HL-60/S4 (cell line): Measurements from ENCODE around the gene PRORP.
"Not testable (repeated sequence)": the region's sequence is repeated elsewhere in the genome, so short reads cannot be mapped to it uniquely, and the experiment has no call there.

ENCODE experiments used
- in situ Hi-C: fragments of 300-500 bp; cut with MboI; formaldehyde crosslinking; loops from 2 replicates; pipeline ENCODE4 v1.14.3; 2022; ENCODE audit warnings: low sequenced_read_pairs

PRORP gene

DNA sequence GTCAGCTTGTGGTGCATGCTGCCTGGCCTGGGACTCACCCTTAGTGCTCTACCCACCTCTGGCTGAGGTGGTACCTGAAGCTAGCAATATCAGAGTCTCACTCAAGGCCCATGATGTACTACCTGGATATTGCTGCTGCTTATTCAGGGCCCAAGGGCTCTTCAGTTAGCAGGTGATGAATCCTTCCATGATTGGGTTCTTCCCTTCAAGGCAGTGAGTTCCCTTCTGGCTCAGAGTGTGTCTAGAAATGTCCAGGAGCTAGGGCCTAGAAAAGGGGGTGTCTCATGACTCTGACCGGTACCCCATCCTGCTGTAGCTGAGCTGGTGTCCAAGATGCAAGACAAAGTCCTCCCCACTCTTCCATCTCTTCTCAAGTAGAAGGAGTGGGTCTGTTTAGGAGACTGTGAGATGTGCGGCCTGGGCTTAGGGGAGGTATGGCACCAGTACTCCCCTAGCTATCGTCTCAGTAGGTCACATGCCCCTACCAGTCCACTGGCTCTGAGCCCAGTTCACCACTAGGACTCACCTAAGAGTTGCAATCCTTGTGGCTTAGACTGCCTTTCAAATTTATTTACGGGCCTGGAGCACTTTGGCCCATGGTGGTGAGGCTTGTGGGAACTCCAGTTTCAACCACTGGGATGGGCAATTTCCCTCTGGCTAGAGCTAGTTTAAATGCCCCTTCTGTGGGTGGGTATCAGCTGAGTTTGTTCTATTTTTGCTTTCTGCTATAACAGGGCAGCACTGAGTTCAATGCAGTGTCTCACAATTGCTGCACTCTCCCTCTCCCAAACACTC is 12.2 kb downstream of the PRORP start:
- in situ Hi-C loops = no loop called here

DNA sequence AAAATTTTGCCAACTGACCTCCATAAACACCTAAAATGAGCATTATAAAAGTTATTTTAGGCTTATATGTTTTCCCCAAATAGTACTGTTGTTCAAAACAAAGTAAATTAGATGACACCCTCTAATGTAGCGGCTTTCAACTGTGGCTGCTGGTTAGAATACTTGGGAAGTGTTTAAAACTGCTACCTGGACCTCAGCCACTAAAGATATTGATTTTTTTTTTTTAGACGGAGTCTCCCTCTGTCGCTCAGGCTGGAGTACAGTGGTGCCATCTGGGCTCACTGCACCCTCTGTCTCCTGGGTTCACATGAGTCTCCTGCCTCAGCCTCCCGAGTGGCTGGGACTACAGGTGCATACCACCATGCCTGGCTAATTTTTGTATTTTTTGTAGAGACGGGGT is 16.2 kb downstream of the PRORP start:
- in situ Hi-C loops = no loop called here

DNA sequence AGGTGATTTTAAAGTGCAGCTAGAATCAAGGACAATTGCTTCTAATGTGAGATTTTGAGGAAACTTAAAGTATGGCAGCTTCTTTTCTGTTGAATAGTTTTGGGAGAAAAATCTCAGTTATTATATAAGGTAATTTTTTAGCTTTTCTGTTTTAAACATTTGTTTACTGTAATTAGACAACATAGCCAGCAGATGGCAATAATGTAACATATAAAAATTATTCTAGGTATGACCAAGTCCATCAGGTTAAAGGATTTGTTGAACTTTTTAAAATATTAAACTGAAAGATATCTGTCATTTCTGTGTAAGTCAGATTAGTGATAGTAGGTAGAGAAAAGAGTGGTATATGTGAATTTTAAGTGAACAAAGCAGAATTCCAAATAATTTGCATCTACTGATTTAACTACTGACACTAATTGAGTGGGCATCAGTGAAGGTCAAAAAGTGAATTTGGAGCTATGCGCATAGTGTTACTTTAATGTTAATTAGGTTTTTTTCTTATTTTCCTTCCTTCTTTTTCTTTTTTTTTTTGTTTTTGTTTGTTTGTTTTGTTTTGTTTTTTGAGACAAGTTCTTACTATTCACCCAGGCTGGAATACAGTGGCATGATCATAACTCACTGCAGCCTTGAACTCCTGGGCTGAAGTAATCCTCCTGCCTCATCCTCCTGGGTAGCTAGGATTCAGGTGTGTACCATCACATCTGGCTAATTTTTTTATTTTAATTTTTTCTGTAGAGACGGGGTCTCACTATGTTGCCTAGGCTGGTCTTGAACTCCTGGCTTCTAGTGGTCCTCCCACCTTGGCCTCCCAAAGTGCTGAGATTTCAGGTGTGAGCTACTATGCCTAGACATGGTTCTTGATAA is 18.6 kb downstream of the PRORP start:
- in situ Hi-C loops = loop anchor here (10.0 kb wide), 1 partner anchor 274 kb away; no protein-coding TSS in a partner anchor

DNA sequence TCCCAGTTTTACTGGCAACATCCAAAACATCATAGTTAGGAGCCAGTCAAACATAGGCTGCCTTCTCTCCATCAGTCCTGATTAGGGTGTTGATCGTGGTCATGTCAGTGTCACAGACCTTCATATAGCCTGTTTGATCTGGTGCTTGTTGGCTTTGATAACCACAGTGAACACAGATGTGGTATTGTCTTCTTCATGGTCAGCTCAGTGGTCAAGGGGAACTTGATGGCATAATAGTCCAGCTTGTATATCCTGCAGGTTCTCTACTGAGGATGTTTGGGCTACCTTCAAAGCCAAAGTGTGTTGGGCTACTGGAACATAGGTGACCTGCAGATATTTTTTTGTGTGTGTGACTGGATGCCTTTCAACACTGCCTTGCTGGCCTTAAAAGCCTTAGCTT is 21.7 kb downstream of the PRORP start:
- in situ Hi-C loops = loop anchor here (10.0 kb wide), 1 partner anchor 271 kb away; no protein-coding TSS in a partner anchor

DNA sequence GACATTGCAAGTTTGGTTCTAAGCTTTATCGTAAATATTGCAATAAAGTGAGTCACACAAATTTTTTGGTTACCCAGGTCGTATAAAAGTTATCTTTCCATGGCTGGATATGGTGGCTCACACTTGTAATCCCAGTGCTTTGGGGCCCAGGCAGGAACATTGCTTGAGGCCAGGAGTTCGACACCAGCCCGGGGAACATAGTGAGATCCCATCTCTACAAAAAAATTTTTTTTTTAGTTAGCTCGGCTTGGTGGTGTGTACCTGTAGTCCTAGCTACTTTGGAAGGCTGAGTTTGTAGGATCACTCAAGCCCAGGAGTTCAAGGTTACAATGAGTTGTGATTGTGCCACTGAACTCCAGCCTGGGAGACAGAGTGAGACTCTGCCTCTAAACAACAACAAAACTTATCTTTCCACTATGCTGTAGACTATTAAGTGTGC is 24.4 kb downstream of the PRORP start:
- in situ Hi-C loops = loop anchor here (10.0 kb wide), 1 partner anchor 268 kb away; no protein-coding TSS in a partner anchor

DNA sequence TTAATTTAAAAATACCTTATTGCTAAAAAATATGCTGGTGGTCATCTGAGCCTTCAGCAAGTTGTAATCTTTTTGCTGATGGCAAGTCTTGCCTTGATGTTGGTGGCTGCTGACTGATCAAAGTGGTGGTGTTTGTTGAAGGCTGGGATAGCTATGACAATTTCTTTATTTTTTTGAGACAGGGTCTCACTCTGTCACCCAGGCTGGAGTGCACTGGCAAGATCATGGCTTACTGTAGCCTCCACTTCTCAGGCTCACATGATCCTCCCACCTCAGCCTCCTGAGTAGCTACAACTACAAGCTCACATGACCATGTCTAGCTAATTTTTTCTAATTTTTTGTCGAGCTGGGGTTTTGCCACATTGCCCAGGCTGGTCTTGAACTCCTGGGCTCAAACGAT is 24.8 kb downstream of the PRORP start:
- in situ Hi-C loops = loop anchor here (10.0 kb wide), 1 partner anchor 268 kb away; no protein-coding TSS in a partner anchor

DNA sequence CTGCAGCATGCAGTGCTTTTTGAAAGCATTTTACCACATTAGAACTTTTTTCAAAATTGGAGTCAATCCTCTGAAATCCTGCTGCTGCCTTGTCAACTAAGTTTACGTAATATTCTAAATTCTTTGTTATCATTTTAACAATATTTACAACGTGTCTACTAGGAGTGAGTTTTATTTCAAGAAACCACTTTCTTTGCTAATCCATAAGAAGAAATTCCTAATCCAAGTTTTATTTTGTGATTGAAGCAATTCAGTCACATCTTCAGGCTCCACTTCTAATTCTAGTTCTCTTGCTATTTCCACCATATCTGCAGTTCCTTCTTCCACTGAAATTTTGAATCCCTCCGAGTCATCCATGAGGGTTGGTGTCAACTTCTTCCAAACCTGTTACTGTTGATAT is 25.4 kb downstream of the PRORP start:
- in situ Hi-C loops = loop anchor here (10.0 kb wide), 1 partner anchor 267 kb away; no protein-coding TSS in a partner anchor

DNA sequence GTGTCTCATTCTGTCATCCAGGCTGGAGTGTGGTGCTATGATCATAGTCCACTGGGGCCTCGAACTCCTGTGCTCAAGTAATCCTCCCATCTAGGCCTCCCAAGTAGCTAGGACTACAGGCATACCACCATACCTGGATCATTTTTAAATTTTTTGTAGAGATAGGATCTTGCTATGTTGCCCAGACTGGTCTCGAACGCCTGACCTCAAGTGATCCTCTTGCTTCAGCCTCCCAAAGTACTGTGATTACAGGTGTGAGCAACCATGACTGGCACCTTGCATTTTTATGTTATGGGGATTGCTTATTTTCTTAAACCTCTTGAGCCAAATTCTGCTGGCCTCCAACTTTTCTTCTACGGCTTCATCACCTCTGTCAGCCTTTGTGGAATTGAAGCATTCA is 26.9 kb downstream of the PRORP start:
- in situ Hi-C loops = loop anchor here (10.0 kb wide), 1 partner anchor 266 kb away; no protein-coding TSS in a partner anchor

DNA sequence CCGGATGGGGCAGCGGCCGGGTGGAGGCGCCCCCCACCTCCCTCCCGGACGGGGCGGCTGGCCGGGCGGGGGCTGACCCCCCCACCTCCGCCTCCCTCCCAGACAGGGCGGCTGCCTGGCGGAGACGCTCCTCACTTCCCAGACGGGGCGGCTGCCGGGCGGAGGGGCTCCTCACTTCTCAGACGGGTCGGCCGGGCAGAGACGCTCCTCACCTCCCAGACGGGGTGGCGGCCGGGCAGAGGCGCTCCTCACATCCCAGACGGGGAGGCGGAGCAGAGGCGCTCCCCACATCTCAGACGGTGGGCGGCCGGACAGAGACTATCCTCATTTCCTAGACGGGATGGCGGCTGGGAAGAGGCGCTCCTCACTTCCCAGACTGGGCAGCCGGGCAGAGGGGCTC is 30.2 kb downstream of the PRORP start:
- in situ Hi-C loops = not testable (repeated sequence)

DNA sequence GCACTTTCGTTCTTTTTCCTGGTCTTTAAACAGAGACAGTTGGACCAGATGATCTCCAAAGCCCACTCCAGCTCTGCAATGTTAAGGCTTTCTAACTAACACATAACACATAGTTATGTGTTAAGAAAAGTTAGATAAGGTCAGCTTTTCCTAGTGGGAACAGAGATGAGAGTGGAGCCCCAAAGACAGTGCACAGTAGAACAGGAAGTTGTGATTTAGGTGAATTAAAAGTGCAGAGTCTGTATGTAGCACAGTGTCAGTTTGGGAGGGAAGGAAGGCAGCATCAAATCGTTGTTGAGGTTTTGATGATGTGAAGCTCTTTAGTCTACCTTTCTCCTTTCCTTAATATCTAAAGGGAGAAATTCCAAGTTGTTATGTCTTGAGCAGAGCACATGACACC is 31.7 kb downstream of the PRORP start:
- in situ Hi-C loops = no loop called here

DNA sequence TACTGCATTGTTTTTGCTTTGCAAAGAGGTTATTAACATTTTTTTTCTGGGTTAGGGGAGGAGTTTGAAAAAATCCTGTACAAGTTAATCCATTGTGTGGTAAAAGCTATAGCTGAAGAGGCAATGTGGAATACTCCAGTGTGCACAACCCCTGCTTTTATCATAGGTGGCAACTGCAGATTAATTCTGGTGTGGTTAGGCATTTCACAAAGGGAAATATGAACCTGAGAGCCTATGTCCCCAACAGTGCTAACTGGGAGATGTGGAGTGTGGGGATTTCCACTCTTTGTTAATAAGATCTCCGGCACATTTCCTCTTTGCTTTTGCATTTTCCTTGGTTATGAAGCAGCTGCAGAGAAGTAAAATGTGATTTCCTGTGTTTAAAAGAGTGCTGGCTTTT is 33.6 kb downstream of the PRORP start:
- in situ Hi-C loops = no loop called here

DNA sequence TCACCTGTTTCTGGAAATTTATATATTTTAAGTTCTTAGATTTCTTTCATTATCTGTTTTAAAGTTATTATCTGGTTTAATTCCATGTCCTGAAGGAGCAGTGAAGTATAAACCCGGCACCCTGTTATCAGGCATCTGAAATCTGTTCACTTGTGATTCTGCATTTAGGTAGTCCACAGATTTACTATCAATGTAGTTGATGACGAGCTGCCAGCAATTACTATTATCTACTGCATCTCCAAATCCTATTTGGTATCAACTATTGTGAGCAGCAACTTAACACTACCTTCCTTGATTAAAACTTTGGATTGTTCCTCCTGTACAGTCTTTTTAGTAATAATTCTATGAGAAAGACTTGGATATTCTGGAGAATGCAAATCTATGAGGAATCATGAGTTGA is 36.1 kb downstream of the PRORP start:
- in situ Hi-C loops = no loop called here

DNA sequence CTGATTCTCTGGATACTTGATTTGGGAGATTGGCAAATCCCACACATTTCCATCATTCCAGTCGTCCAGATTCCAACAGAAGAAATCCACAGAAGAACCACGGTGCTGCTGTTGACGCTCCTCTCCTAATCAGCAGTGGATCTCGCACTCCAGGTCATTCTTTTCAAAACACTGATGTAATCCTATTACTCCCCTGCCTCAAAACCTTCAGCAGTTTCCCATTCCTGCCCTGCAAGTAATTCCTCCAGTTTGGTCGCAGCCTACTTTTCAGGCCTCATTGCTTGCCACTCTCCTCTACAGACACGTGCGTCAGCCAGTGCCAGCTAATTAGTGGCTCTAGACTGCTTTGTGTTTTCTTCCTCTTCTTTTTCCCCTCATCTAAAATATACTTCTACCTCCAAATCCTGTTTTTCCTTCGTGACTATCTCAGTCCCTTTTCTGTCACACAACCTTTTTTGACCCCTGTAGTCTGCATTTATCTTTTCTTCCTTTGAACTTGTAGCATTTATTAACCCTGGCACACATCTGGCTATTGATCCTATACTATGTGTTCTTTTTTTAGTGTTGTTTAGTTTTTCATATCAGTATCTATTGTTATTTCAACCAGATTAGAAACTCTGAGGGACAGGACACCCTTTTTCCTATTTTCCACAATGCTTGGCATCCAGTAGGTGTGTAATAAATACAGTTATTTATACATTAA is 36.8 kb downstream of the PRORP start:
- in situ Hi-C loops = no loop called here

DNA sequence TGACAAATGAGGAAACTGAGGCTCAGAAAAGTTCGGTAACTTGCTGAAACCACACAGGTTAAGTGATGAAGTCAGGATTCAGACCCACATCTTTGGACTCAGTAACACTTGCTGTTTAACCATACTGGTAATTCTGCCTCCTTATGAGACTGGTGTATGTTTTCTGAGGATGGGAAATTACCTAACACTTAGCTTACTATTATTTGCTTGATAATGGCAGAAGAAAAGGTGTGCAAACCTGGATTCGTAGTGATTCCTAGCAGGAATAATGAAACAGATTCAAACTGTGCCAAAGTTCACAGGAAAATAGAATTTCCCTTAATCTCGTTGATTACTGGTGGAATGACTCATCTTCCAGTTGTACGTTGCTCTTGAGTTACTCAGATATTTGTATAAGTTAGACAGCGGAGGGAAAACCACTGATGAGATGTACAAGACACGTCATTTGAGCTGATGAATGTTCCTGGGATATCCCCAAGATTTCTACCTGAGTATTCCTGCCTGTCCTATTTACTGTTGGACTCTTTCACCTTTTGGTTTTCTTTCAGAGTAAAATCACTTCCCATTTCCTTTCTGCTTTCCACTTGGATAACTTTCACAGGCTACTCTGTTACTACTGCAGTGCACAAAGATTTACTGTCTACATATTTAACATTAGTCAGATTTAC is 37.5 kb downstream of the PRORP start:
- in situ Hi-C loops = no loop called here

DNA sequence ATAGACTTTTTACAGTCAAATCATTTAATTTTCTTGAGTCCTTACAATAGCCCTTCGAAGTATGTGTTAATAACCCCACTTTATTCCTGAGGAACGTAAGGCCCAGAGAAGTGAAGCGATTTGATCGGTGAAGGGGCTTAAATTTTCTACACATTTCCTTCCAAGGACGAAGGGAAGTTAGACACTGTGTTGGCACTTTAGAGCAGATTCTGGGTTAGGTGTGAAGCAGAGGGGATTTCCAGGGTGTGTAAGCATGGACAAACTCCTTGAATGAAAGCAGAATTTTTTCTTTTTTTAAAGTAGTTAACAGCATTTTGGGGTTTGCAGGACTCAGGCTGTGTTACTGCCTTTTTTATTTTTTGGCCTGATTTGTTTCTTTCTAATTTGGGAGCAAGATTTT is 38.9 kb downstream of the PRORP start:
- in situ Hi-C loops = no loop called here

DNA sequence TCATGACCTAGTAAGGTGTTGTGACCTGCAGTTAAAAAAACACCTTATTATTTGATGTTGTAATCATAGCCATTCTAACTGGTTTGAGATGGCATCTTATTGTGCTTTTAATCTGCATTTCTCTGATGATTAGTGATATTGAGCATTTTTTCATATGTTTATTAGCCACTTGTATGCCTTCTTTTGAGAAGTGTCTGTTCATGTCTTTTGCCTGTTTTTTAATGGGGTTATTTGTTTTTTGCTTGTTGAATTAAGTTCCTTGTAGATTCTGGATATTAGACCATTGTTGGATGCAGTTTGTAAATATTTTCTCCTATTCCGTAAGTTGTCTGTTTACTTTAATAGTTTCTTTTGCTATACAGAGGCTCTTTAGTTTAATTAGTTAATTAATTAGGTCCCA is 41.0 kb downstream of the PRORP start:
- in situ Hi-C loops = no loop called here

DNA sequence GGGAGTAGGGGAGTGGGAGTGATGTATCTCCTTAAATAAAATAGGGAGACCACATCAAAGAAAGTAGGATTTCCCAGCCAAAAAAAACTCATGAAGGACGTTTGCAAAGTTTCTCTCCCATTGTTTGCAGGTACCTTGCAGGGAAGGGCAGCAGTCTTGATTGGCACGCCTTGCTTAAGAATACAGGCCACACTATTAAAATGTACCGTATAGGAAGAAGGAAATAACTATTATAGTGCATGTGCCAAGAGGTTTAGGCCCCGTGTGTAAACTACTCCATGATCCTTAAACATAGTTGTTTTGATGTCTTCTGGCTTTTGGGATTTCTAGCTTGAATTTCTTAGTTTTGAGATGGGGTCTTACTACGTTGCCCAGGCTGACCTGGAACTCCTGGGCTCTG is 42.5 kb downstream of the PRORP start:
- in situ Hi-C loops = no loop called here

DNA sequence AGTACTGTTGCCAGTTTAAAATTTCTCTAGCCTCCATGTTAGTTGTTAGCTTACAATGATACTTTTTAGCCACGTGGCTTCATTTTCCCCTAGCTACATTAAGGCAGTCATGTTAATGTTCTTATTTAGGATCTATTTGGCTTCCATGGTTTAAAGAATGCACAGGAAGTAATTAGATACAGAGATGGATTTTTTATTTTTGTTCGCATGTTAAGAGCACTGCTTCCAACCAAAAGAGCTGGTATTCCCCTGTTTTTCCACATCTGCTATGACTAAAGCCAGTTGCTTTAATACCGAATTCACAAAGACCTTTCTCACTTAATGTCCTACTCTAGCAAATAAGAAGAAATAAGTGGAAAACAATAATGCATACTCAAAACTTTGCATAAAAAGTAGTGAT is 45.1 kb downstream of the PRORP start:
- in situ Hi-C loops = no loop called here
